Karpas-422 (cell line): ENCODE data around the gene HERC3. TPM values are rescaled to one million over a fixed set of nuclear protein-coding genes. Genes with fewer than 3 reads are reported as not detected.

Source experiments
- DNase-seq: peaks from one replicate; pipeline ENCODE4 v3.0.0-alpha.2; 2015
- H2AFZ ChIP-seq: fragments of 200-600 bp; sonication (generic); 2 replicates; pipeline ENCODE4 v1.6.1; 2014; ENCODE audit warnings: antibody characterized with exemption, low read length, mixed read lengths
- H3K27ac ChIP-seq: fragments of 200-600 bp; sonication (generic); 2 replicates; pipeline ENCODE4 v1.5.1; 2014; ENCODE audit warnings: mild to moderate bottlenecking, low read length, moderate library complexity
- H3K27me3 ChIP-seq: fragments of 200-600 bp; sonication (generic); 2 replicates; pipeline ENCODE4 v1.6.1; 2014; ENCODE audit warnings: low read length, mixed read lengths
- H3K36me3 ChIP-seq: fragments of 200-600 bp; sonication (generic); 2 replicates; pipeline ENCODE4 v1.6.1; 2014; ENCODE audit warnings: low read length, mixed read lengths; ENCODE audit not compliant: insufficient read depth
- H3K4me1 ChIP-seq: fragments of 200-600 bp; sonication (generic); 2 replicates; pipeline ENCODE4 v1.6.1; 2014; ENCODE audit warnings: mild to moderate bottlenecking, low read length, mixed read lengths
- H3K4me2 ChIP-seq: fragments of 200-600 bp; sonication (generic); 2 replicates; pipeline ENCODE4 v1.6.1; 2014; ENCODE audit warnings: low read length, low read depth, mild to moderate bottlenecking; ENCODE audit not compliant: poor library complexity, severe bottlenecking
- H3K4me3 ChIP-seq: fragments of 200-600 bp; sonication (generic); 2 replicates; pipeline ENCODE4 v1.5.1; 2014; ENCODE audit warnings: mild to moderate bottlenecking, antibody characterized with exemption, low read length, mixed read lengths
- H3K79me2 ChIP-seq: fragments of 200-600 bp; sonication (generic); 2 replicates; pipeline ENCODE4 v1.6.1; 2014; ENCODE audit warnings: mild to moderate bottlenecking, low read length, mixed read lengths
- H3K9ac ChIP-seq: fragments of 200-600 bp; sonication (generic); 2 replicates; pipeline ENCODE4 v1.6.0; 2014; ENCODE audit warnings: low read length
- H3K9me2 ChIP-seq: fragments of 200-600 bp; sonication (generic), shearing (Covaris generic); replicated peaks from 2 replicates; pipeline ENCODE4 v1.6.0; 2014; ENCODE audit warnings: mild to moderate bottlenecking, low read length, moderate library complexity; ENCODE audit not compliant: insufficient read depth
- H3K9me3 ChIP-seq: fragments of 300-700, 200-600 bp; sonication (generic); 2 replicates; pipeline ENCODE4 v1.6.1; 2014; ENCODE audit warnings: low read length, mixed read lengths
- H4K20me1 ChIP-seq: fragments of 200-600 bp; sonication (generic); 2 replicates; pipeline ENCODE4 v1.6.1; 2014; ENCODE audit warnings: mild to moderate bottlenecking, antibody characterized with exemption, low read length, low read depth; ENCODE audit not compliant: insufficient read depth
- total RNA-seq: library from RNA; depleted of rRNA; stranded (reverse); fragments of >200 nt; shearing (Covaris generic); gene quantifications from 2 replicates; pipeline ENCODE4 v1.2.3, GENCODE V29; 2014; ENCODE audit warnings: low replicate concordance

HERC3 gene
- total RNA-seq, 1 experiment from 2014 or later = 12.9 TPM

GRCh38 chr4:88731381-88731780 lies 139.1 kb downstream of the HERC3 start:
- no peak overlapping the region for H3K4me2 ChIP-seq

DNA sequence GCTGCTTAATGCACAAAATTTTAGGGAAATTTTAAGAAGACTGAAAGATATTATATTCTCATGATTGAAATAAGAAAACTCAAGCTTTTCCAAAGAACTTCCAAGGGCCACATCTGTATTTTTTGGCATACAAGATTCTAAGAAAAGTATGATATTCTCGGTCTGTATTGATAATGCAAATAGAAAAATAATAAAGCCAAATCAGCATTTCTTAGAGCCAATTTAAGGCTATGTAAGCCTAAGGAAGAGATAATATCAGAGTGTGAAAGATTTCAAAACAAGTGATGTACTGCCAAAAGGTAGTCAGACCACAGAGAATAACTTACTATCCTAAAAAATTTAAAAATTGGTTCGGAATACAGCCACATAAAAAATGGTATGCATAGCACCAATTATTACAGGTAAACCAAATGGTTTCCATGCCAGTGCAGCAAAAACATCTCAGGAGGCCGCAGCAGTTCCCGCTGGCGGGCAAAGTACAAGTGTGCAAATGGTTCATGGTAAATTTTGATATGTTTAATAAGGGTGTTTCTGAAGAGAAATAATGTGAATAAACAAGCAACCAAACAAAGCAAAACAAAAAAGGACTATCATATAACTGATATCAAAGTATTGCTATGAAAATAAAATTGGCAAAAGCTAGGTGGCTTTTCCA lies 140.6 kb downstream of the HERC3 start:
- no peak for DNase-seq
- Histone ChIP-seq H4K20me1 (no peaks in the 10 kb centered on the region), H3K36me3 (no peaks in the 10 kb centered on the region), H3K27ac (no peak overlapping the region), H3K27me3 (no peaks in the 10 kb centered on the region), H3K79me2 (no peaks in the 10 kb centered on the region), H3K9me2 (no peaks in the 10 kb centered on the region), H3K4me2 (no peak overlapping the region), H2AFZ (no peak overlapping the region), H3K4me1 (no peaks in the 10 kb centered on the region), H3K4me3 (no peak overlapping the region), H3K9me3 (no peaks in the 10 kb centered on the region), H3K9ac (no peak overlapping the region)

More at GRCh38 chr4:88731381-88731780, 139.1 kb downstream of the HERC3 start:
- Histone ChIP-seq H3K36me3 (no peaks in the 10 kb centered on the region), H3K9ac (no peak overlapping the region), H3K79me2 (no peaks in the 10 kb centered on the region), H3K4me3 (no peak overlapping the region), H3K27ac (no peak overlapping the region), H3K9me3 (no peaks in the 10 kb centered on the region), H3K27me3 (no peaks in the 10 kb centered on the region), H3K4me1 (no peaks in the 10 kb centered on the region), H4K20me1 (no peaks in the 10 kb centered on the region), H3K9me2 (no peaks in the 10 kb centered on the region), H2AFZ (no peak overlapping the region)
- DNase-seq = no peak

DNA sequence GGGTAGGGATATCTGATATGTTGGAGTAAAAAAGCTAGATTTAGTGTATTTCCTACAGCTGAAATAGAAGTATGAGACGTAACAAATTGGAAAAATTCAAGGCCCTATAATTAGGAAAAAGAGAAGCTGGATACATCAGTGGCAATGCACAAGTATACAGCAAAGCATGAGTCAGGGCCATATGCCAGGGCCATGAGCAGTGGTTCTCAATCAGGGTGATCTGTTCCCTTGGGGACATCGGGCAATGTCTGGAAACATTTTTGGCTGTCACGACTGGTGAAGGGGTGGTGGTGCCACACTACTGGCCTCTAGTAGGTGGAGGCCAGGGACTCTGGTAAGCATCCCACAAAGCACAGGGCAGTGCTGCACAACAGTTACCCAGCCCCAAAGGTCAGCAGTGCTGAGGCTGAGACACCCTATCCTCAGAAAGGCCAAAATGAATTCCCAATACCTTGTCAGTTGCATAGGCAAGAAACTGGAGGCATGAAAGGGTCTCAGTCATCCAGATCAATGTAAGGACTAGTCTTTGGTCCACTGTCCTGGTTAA lies 142.2 kb downstream of the HERC3 start:
- Histone ChIP-seq H3K27me3 (no peaks in the 10 kb centered on the region), H3K79me2 (no peaks in the 10 kb centered on the region), H3K9me3 (no peaks in the 10 kb centered on the region), H3K9ac (no peak overlapping the region), H3K4me1 (no peaks in the 10 kb centered on the region), H3K27ac (no peak overlapping the region), H3K9me2 (no peaks in the 10 kb centered on the region), H2AFZ (no peak overlapping the region), H3K36me3 (no peaks in the 10 kb centered on the region), H4K20me1 (no peaks in the 10 kb centered on the region), H3K4me2 (no peak overlapping the region), H3K4me3 (no peak overlapping the region)
- no peak for DNase-seq

GRCh38 chr4:88735564-88735963 lies 143.3 kb downstream of the HERC3 start:
- no peak overlapping the region for H2AFZ ChIP-seq
- H3K4me3 ChIP-seq = no peak overlapping the region
- H3K9me3 ChIP-seq = no peaks in the 10 kb centered on the region
- no peak for DNase-seq
- H3K27me3 ChIP-seq = no peaks in the 10 kb centered on the region
- H3K9ac ChIP-seq = no peak overlapping the region
- H3K27ac ChIP-seq = no peak overlapping the region
- no peaks in the 10 kb centered on the region for H4K20me1 ChIP-seq
- no peak overlapping the region for H3K4me2 ChIP-seq
- no peaks in the 10 kb centered on the region for H3K9me2 ChIP-seq
- H3K4me1 ChIP-seq = no peaks in the 10 kb centered on the region
- H3K36me3 ChIP-seq = no peaks in the 10 kb centered on the region
- no peaks in the 10 kb centered on the region for H3K79me2 ChIP-seq

- no peaks in the 10 kb centered on the region for H3K79me2 ChIP-seq
Measured at GRCh38 chr4:88736264-88736663, 144.0 kb downstream of the HERC3 start.

DNA sequence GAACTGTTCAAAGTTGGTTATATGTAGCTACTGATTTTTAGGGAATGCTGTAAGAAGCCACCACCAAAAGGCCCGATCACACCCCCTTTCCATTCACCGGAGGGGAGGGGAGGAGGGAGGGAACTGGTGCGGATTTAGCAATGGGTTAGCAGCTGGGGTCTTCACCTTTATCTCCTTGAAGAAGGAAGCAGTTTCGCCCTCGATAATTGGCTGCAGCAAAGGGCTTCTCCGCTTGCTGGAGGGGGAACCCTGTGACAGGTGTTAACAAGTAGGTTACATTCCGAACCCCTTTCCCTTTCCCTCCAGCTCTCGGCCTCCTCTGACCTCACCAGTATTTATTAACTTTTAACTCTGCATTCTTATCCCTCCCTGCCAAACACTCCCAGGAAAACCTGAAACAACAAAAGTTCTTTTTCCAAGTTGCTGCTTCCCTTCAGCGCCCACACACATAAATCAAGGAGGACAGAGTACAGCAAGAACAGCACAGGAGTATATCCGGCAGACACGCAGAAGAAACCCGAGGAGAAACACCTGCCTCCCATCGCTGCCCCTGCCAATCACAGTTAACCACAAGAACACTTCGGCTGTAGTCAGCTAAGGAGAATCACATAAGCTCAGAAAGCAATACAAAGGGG lies 145.1 kb downstream of the HERC3 start:
- no peak overlapping the region for H3K9ac ChIP-seq
- H3K27me3 ChIP-seq = no peaks in the 10 kb centered on the region; the same call in 1 of the 2 replicates
- H4K20me1 ChIP-seq = no peaks in the 10 kb centered on the region
- no peaks in the 10 kb centered on the region for H3K4me1 ChIP-seq
- no peak overlapping the region for H3K27ac ChIP-seq
- no peaks in the 10 kb centered on the region for H3K9me3 ChIP-seq
- H3K9me2 ChIP-seq = no peaks in the 10 kb centered on the region
- no peak overlapping the region for H3K4me2 ChIP-seq
- DNase-seq = no peak
- no peaks in the 10 kb centered on the region for H3K36me3 ChIP-seq
- no peak overlapping the region for H3K4me3 ChIP-seq
- H3K79me2 ChIP-seq = no peaks in the 10 kb centered on the region
- H2AFZ ChIP-seq = no peak overlapping the region

More at GRCh38 chr4:88736264-88736663, 144.0 kb downstream of the HERC3 start:
- no peaks in the 10 kb centered on the region for H3K36me3 ChIP-seq
- DNase-seq = no peak
- no peak overlapping the region for H2AFZ ChIP-seq
- H3K9ac ChIP-seq = no peak overlapping the region
- H3K9me3 ChIP-seq = no peaks in the 10 kb centered on the region
- no peak overlapping the region for H3K4me2 ChIP-seq
- no peaks in the 10 kb centered on the region for H3K4me1 ChIP-seq
- H3K27me3 ChIP-seq = no peaks in the 10 kb centered on the region
- no peaks in the 10 kb centered on the region for H3K9me2 ChIP-seq
- H4K20me1 ChIP-seq = no peaks in the 10 kb centered on the region
- H3K4me3 ChIP-seq = no peak overlapping the region
- H3K27ac ChIP-seq = no peak overlapping the region

- Histone ChIP-seq H3K4me1 (no peaks in the 10 kb centered on the region), H3K36me3 (no peaks in the 10 kb centered on the region), H3K9me2 (no peaks in the 10 kb centered on the region), H3K4me2 (no peak overlapping the region), H3K27ac (no peak overlapping the region), H3K9ac (no peak overlapping the region), H2AFZ (no peak overlapping the region), H4K20me1 (no peaks in the 10 kb centered on the region), H3K9me3 (no peaks in the 10 kb centered on the region), H3K27me3 (no peaks in the 10 kb centered on the region; the same call in 1 of the 2 replicates), H3K79me2 (no peaks in the 10 kb centered on the region), H3K4me3 (no peak overlapping the region)
- no peak for DNase-seq
Measured at GRCh38 chr4:88738180-88738579, 145.9 kb downstream of the HERC3 start.

GRCh38 chr4:88742561-88742960 lies 150.3 kb downstream of the HERC3 start:
- Histone ChIP-seq H3K9me2 (no peaks in the 10 kb centered on the region), H4K20me1 (no peaks in the 10 kb centered on the region), H3K4me1 (no peaks in the 10 kb centered on the region), H3K36me3 (no peaks in the 10 kb centered on the region), H3K4me2 (no peak overlapping the region), H3K27me3 (no peaks in the 10 kb centered on the region; the same call in 1 of the 2 replicates), H3K9me3 (no peaks in the 10 kb centered on the region), H3K79me2 (no peaks in the 10 kb centered on the region), H3K9ac (no peak overlapping the region), H2AFZ (no peak overlapping the region), H3K4me3 (no peak overlapping the region), H3K27ac (no peak overlapping the region)
- DNase-seq = no peak
